Measurements from ENCODE around the gene LAG3.
A peak's percentile ranks its signal among the peaks of the same experiment; 100 is the strongest.

The LAG3 gene

DNA sequence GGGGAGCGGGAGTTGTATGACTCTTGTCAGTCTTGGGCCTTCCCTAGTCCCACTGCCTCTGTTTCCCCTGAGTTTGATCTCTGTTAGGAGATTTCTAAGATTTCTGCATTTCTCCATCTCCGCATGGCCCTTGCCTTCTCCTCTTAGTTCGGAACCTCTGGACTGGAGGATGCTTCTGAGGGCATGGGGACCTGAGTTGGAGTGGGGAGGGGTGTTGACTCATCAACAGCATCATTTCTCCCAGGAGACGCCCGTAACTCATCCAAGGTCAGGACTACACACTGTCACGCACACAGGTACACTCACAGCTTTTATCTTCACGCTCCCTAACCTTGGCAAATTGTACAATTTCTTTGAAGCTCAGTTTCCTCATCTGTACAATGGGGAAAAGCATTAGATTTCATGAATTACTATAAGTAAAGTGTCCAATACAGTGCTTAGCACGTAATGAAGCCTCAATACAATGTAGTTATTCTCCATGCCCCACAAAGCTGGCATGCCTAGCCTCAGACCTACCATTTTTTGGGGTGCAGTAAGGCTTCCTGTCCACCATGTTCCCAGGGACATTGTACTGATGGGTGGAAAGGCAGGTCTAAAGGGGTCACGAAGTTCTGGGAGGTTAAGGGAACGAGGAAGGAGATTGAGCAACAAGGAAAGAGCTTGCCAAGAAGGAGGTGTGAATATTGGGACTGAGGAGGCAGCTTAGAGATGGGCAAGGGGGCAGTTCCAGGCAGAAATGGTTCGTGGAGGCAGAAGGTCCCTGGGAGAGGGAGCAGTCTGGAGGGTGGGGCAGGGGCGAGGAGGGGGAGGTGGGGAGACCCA lies 600 bp upstream of the LAG3 start:
- DNase-seq (ENCODE audit: low read depth, low spot score): no peak

GRCh38 chr12:6772726-6773589 lies 638 bp downstream of the LAG3 start:
- DNase-seq (ENCODE audit: low read depth, low spot score): no peak

GRCh38 chr12:6773590-6774351 lies 1.5 kb downstream of the LAG3 start:
- no peak for DNase-seq (ENCODE audit: low read depth, low spot score)

DNA sequence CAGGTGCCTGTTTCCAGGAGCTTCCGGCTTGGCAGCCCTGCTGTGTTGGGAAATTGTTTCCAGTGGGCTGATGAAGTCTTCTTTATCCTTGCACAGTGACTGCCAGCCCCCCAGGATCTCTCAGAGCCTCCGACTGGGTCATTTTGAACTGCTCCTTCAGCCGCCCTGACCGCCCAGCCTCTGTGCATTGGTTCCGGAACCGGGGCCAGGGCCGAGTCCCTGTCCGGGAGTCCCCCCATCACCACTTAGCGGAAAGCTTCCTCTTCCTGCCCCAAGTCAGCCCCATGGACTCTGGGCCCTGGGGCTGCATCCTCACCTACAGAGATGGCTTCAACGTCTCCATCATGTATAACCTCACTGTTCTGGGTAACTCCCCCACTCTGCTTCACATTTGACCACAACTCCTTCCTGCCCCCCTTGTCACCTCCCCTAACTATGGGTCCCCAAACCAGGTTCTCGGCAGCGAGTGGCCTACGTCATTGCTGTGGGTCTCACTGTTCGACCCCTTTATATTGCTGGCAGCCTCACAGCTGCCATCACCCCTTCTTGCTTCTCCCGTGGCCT lies 2.3 kb downstream of the LAG3 start:
- DNase-seq (ENCODE audit: low read depth, low spot score): no peak

- no peak for DNase-seq (ENCODE audit: low read depth, low spot score)
Measured at GRCh38 chr12:6775185-6776174, 3.2 kb downstream of the LAG3 start.

GRCh38 chr12:6777386-6777785 lies 5.1 kb downstream of the LAG3 start:
- DNase-seq (ENCODE audit: low read depth, low spot score): no peak

GRCh38 chr12:6778217-6778573 lies 5.9 kb downstream of the LAG3 start:
- no peak for DNase-seq (ENCODE audit: low read depth, low spot score)

GRCh38 chr12:6778574-6779550 lies 6.5 kb downstream of the LAG3 start:
- peak; percentile 86 for DNase-seq (ENCODE audit: low read depth, low spot score)

- no peak for DNase-seq (ENCODE audit: low read depth, low spot score)
Measured at GRCh38 chr12:6779708-6780432, 7.5 kb downstream of the LAG3 start.

DNA sequence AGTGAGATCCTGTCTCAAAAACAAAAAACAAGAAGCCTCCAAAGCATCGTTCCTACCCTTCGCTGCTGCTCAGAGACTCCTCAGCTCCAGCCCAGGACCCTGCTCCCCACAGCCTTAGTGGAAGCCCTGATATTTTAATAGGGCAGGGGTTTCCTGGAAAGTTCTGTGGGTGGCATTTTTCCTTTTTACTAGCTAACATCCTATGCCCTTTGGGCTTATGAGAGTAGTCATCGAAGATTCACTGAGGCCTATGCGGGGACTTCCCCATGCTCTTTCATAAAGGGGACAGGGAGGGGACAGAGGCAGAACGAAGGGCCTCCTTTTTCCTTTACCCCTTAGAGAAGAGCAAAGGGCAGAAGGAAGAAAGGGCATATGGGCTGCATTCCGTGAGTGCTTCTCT lies 8.3 kb downstream of the LAG3 start:
- DNase-seq (ENCODE audit: low read depth, low spot score): no peak

DNA sequence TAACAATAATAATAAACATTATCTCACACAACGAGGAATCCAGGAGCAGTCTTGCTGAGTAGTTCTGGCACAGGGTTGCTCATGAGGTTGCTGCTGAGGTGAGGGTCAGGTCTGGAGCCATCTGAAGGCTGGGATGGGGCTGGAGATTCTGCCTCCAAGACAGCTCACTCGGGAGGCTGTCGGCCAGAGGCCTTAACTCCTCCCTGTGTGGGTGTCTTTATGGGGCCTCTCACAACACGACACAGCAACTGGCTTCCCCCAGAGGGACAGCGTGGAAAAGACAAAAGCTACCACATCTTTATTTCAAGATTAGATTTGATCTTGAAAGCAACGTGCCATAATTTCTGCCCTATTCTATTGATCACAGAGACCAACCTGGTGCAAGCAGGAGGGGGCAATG lies 9.8 kb downstream of the LAG3 start:
- no peak for DNase-seq (ENCODE audit: low read depth, low spot score)

GRCh38 chr12:6782850-6783566 lies 10.7 kb downstream of the LAG3 start:
- no peak for DNase-seq (ENCODE audit: low read depth, low spot score)

- DNase-seq (ENCODE audit: low read depth, low spot score): no peak
Measured at GRCh38 chr12:6783828-6784227, 11.5 kb downstream of the LAG3 start.

DNA sequence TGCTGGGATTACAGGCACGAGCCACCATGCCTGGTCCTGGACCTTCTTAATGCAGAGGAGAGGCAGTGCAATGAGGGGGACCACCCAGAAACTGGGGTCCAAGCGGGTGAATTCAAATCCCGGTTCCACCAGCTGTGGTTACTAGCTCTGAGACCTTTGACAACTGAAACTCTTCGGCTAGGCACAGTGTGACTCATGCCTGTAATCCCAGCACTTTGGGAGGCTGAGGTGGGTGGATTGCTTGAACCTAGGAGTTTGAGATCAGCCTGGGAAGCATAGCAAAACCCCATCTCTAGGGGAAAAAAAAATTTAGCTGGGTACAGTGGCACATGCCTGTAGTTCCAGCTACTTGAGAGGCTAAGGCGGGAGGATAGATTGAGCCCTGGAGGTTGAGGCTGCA lies 12.0 kb downstream of the LAG3 start:
- DNase-seq (ENCODE audit: low read depth, low spot score): no peak

- DNase-seq (ENCODE audit: low read depth, low spot score): no peak
Measured at GRCh38 chr12:6784761-6785160, 12.4 kb downstream of the LAG3 start.

- DNase-seq (ENCODE audit: low read depth, low spot score): no peak
Measured at GRCh38 chr12:6786416-6787094, 14.2 kb downstream of the LAG3 start.

GRCh38 chr12:6787309-6787708 lies 15.0 kb downstream of the LAG3 start:
- no peak for DNase-seq (ENCODE audit: low read depth, low spot score)

Measured in iPS DF 19.7 (cell line).